Hepatocyte (in vitro differentiated cells): ENCODE data around the gene AGAP5. TPM values are rescaled to one million over a fixed set of nuclear protein-coding genes. Genes with fewer than 3 reads are reported as not detected.

ENCODE experiments used
- DNase-seq: peaks from one replicate; pipeline ENCODE4 v3.0.0-alpha.2; 2016; ENCODE audit warnings: low spot score
- H2AFZ ChIP-seq: fragments of 200-600 bp; sonication (generic); 2 replicates; pipeline ENCODE4 v1.6.0; 2016; ENCODE audit warnings: antibody characterized with exemption, mild to moderate bottlenecking
- H3K27ac ChIP-seq: fragments of 200-600 bp; sonication (generic); 2 replicates; pipeline ENCODE4 v1.5.1; 2016; ENCODE audit warnings: mild to moderate bottlenecking
- H3K27me3 ChIP-seq: fragments of 200-600 bp; sonication (generic); 2 replicates; pipeline ENCODE4 v1.6.1; 2016
- H3K36me3 ChIP-seq: fragments of 200-600 bp; sonication (generic); replicated peaks from 2 replicates; pipeline ENCODE4 v1.5.1; 2016; ENCODE audit warnings: low read depth; ENCODE audit not compliant: insufficient read depth
- H3K4me1 ChIP-seq: fragments of 200-600 bp; sonication (generic); 2 replicates; pipeline ENCODE4 v1.5.1; 2016; ENCODE audit warnings: mild to moderate bottlenecking, moderate library complexity; ENCODE audit not compliant: insufficient read depth
- H3K4me2 ChIP-seq: fragments of 200-600 bp; sonication (generic); 2 replicates; pipeline ENCODE4 v1.6.0; 2016
- H3K4me3 ChIP-seq: fragments of 200-600 bp; sonication (generic); 2 replicates; pipeline ENCODE4 v1.5.1; 2016; ENCODE audit warnings: mild to moderate bottlenecking
- H3K79me2 ChIP-seq: fragments of 200-600 bp; sonication (generic); 2 replicates; pipeline ENCODE4 v1.6.0; 2017; ENCODE audit warnings: mild to moderate bottlenecking
- H3K9me2 ChIP-seq: fragments of 200-600 bp; sonication (generic); replicated peaks from 2 replicates; pipeline ENCODE4 v1.6.0; 2017; ENCODE audit warnings: mild to moderate bottlenecking; ENCODE audit not compliant: insufficient read depth
- H3K9me3 ChIP-seq: fragments of 200-600 bp; sonication (generic); 2 replicates; pipeline ENCODE4 v1.5.1; 2016; ENCODE audit warnings: low read depth, mild to moderate bottlenecking
- H4K20me1 ChIP-seq: fragments of 200-600 bp; sonication (generic); 2 replicates; pipeline ENCODE4 v1.6.0; 2016; ENCODE audit warnings: mild to moderate bottlenecking; ENCODE audit not compliant: insufficient read depth, poor library complexity, severe bottlenecking
- EZH2 ChIP-seq: fragments of 200-600 bp; sonication (generic); IDR thresholded peaks from 2 replicates; pipeline ENCODE4 v1.6.1; 2016; ENCODE audit warnings: antibody characterized with exemption, mild to moderate bottlenecking, borderline replicate concordance
- EZH2phosphoT487 ChIP-seq: fragments of 200-600 bp; sonication (generic); IDR thresholded peaks from one replicate; pipeline ENCODE4 v1.6.1; 2018; ENCODE audit warnings: antibody characterized with exemption, mild to moderate bottlenecking, low read depth, moderate library complexity; ENCODE audit not compliant: unreplicated experiment, severe bottlenecking
- WGBS: methylation state at CpG from one replicate; pipeline ENCODE4 v1.1.6; 2016; ENCODE audit warnings: low lambda C conversion rate; ENCODE audit errors: missing lambda C conversion rate; 5-methylcytosine and 5-hydroxymethylcytosine counted together
- polyA plus RNA-seq: library from polyadenylated mRNA; unstranded; fragments of >200 nt; fragmentation: Nextera tagmentation; extraction: Ambion mirVana; gene quantifications from 2 replicates; pipeline ENCODE4 v1.2.1, GENCODE V29; 2016
- total RNA-seq: library from RNA; depleted of rRNA; stranded (reverse); fragments of >200 nt; gene quantifications from 2 replicates; pipeline ENCODE4 v1.2.3, GENCODE V29; 2014
- TF ChIP-seq, protein P1 (sequence below): fragments of 200-600 bp; sonication (generic); IDR thresholded peaks from 2 replicates; pipeline ENCODE4 v1.5.1; 2016; ENCODE audit warnings: antibody characterized with exemption, mild to moderate bottlenecking; ENCODE audit not compliant: poor library complexity

AGAP5 gene
- total and polyA plus RNA-seq, 2 experiments from 2014 or later = 1.9 to 3.6 TPM

DNA sequence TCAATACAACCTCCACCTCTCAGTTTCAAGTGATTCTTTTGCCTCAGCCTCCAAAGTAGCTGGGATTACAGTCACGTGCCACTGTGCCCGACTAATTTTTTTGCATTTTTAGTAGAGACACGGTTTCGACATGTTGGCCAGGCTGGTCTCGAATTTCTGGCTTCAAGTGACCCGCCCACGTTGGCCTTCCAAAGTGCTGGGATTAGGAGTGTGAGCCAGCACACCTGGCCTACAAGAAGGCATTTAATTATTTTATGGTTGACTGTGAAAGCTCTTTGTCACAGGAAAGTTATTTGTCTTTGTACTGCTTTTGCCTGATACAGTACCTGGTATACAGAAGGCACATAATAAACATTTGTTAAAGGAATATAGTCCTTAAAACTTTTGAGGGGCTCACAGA is 69.5 kb downstream of the AGAP5 start:
- Histone ChIP-seq H2AFZ (no peak overlapping the region), H3K79me2 (peaks cover 23% of the 10 kb centered on the region), H3K9me3 (no peaks in the 10 kb centered on the region), H3K9me2 (no peaks in the 10 kb centered on the region), H4K20me1 (no peaks in the 10 kb centered on the region), H3K27me3 (no peaks in the 10 kb centered on the region), H3K4me3 (no peak overlapping the region), H3K4me1 (peaks cover 3% of the 10 kb centered on the region), H3K36me3 (no peaks in the 10 kb centered on the region), H3K4me2 (no peak overlapping the region), H3K27ac (no peak overlapping the region)
- DNase-seq = no peak
- WGBS = 72% methylated on average over 7 of the region's 7 CpGs
- TF ChIP-seq EZH2 (no peak), EZH2phosphoT487 (no peak)
- TF ChIP-seq, protein P1, sequence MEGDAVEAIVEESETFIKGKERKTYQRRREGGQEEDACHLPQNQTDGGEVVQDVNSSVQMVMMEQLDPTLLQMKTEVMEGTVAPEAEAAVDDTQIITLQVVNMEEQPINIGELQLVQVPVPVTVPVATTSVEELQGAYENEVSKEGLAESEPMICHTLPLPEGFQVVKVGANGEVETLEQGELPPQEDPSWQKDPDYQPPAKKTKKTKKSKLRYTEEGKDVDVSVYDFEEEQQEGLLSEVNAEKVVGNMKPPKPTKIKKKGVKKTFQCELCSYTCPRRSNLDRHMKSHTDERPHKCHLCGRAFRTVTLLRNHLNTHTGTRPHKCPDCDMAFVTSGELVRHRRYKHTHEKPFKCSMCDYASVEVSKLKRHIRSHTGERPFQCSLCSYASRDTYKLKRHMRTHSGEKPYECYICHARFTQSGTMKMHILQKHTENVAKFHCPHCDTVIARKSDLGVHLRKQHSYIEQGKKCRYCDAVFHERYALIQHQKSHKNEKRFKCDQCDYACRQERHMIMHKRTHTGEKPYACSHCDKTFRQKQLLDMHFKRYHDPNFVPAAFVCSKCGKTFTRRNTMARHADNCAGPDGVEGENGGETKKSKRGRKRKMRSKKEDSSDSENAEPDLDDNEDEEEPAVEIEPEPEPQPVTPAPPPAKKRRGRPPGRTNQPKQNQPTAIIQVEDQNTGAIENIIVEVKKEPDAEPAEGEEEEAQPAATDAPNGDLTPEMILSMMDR = no peak

DNA sequence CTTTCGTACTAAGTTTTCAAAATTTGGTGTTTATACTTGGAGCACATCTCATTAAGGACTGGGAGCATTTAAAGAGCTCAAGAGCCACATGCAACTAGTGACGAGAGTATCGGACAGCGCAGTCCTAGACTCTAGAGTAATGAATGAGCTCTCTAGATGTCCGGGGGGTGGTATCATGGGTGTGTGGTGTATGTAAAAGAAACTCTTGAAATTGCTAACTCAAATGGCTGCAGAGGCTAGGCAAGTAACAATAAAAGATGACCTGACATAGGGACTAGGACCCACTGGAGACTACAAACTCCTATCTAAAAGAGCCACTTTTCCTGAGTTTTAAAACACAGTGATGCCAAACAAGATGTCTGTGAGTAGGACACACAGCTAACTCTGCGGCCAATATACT is 70.6 kb downstream of the AGAP5 start:
- Histone ChIP-seq H4K20me1 (no peaks in the 10 kb centered on the region), H3K27ac (no peak overlapping the region), H3K4me3 (no peak overlapping the region), H3K4me2 (no peak overlapping the region), H3K4me1 (peaks cover 3% of the 10 kb centered on the region), H3K79me2 (peaks cover 34% of the 10 kb centered on the region), H3K9me2 (no peaks in the 10 kb centered on the region), H3K36me3 (no peaks in the 10 kb centered on the region), H3K9me3 (no peaks in the 10 kb centered on the region), H2AFZ (no peak overlapping the region), H3K27me3 (no peaks in the 10 kb centered on the region)
- TF ChIP-seq, protein P1 = no peak
- TF ChIP-seq EZH2 (no peak), EZH2phosphoT487 (no peak)
- no peak for DNase-seq
- 95% methylated on average over 6 of the region's 6 CpGs for WGBS

DNA sequence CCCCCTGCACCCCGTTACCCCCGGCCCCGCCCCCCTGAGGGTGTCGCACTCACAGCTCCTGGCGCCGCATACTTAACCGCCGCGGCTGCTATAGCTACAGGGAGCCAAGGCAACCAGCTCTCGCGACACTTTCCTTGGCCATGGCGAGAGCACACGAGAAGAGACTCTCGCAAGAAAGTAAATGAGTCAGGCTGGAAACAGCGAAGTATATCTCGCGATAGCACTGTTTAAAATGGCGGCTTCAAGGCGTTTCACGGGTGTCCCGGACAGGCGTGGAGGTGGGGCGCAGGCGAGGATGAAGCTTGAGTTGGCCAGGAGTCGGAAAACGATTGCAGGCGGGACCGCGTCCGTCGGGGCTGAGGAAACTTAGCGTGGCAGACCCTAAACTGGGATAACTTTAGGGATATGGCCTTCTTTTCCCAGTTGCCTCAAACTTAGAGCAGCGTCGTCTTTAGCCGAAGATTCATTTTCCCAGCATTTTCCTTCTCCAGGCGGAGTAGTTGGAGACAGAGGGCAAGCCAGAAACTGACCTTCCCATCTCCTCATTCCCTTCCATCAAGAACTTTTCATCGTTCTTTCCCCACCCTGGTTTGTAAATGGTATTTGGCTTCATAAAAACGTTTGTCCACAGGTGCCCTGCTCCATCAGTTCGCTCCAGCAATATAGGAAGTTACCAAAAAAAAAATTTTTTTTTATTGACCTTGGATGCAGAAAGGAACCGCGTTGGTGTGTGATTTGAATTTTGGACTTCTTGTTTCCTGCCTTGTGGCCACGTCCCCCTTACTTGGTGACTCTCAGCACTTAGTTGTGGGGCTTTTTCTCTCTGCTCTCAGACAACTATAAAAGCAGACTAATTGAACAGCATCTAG is 71.8 kb downstream of the AGAP5 start:
- peak; percentile 98 for DNase-seq
- TF ChIP-seq EZH2 = no peak
- no peak for TF ChIP-seq EZH2phosphoT487
- TF ChIP-seq, protein P1 = no peak
- H3K4me3 ChIP-seq = peak overlapping the region; percentile 51
- peak overlapping the region; percentile 90 for H3K27ac ChIP-seq
- no peaks in the 10 kb centered on the region for H4K20me1 ChIP-seq
- H3K4me1 ChIP-seq = peaks cover 3% of the 10 kb centered on the region
- no peaks in the 10 kb centered on the region for H3K27me3 ChIP-seq
- H3K36me3 ChIP-seq = no peaks in the 10 kb centered on the region
- peaks cover 42% of the 10 kb centered on the region for H3K79me2 ChIP-seq
- H3K4me2 ChIP-seq = peak overlapping the region; percentile 77
- 5% methylated on average over 37 of the region's 42 CpGs for WGBS
- H3K9me2 ChIP-seq = no peaks in the 10 kb centered on the region
- H3K9me3 ChIP-seq = no peaks in the 10 kb centered on the region
- peak overlapping the region; percentile 81 for H2AFZ ChIP-seq
